Central memory CD8-positive, alpha-beta T cell (primary cell): ENCODE measurements around the gene GSK3B.

ENCODE experiments used
- ATAC-seq: fragments of 150-1000 bp; cut with Tn5 transposase; replicated peaks from 2 replicates; pipeline ENCODE4 v1.10.0; 2022; ENCODE audit warnings: mild to moderate bottlenecking, moderate FRiP score, moderate number of reproducible peaks; ENCODE audit not compliant: poor library complexity, severe bottlenecking; ENCODE audit errors: extremely low read depth
- DNase-seq, 2 donors: peaks; one replicate each; pipeline ENCODE4 v3.0.0; 2021; ENCODE audit warnings: low spot score in 2 of 2
- H3K27ac Mint-ChIP-seq: one replicate; pipeline ENCODE4 v1.8.0; 2022; ENCODE audit warnings: low read depth, mild to moderate bottlenecking, moderate library complexity, mixed read lengths
- H3K27me3 Mint-ChIP-seq: one replicate; pipeline ENCODE4 v1.8.0; 2022; ENCODE audit warnings: mixed read lengths
- H3K36me3 Mint-ChIP-seq: one replicate; pipeline ENCODE4 v1.8.0; 2022; ENCODE audit warnings: mild to moderate bottlenecking, moderate library complexity, mixed read lengths; ENCODE audit not compliant: insufficient read depth
- H3K4me1 Mint-ChIP-seq: one replicate; pipeline ENCODE4 v1.8.0; 2022; ENCODE audit warnings: mixed read lengths
- H3K4me3 Mint-ChIP-seq: one replicate; pipeline ENCODE4 v1.8.0; 2022; ENCODE audit warnings: mild to moderate bottlenecking, moderate library complexity, mixed read lengths
- H3K9me3 Mint-ChIP-seq: one replicate; pipeline ENCODE4 v1.8.0; 2022; ENCODE audit warnings: mixed read lengths

GSK3B gene

DNA sequence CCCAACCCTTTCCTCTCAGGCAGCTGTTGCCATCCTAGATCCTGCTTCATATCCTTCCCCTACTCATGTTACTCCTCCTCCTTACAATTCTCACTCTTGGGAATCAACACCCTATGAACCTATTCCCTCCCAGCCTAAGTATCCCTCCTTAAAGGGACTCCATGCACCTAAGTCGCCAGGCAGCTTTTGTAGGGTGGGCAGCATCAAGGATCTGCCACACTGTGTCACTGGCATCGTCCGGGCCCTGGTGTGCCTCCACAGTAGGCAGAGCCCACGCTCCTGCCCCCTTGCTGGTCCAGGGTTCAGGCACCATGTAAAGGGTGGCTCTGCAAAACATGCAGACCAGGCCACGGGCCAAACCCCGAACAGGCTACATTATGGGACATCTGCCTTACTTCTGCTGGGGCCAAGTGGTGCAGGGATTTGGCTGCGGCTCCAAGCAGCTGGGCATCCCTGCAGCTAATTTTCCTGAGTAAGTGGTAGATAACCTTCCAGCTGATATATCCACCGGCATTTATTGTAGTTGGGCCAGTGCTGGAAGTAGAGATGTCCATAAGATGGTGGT is 53.4 kb downstream of the GSK3B start:
- Mint-ChIP-seq H3K27me3 (no peaks in the 10 kb centered on the region), H3K4me1 (peaks cover 37% of the 10 kb centered on the region), H3K4me3 (no peak overlapping the region), H3K27ac (no peak overlapping the region), H3K36me3 (peaks cover 3% of the 10 kb centered on the region), H3K9me3 (peaks cover 42% of the 10 kb centered on the region)
- DNase-seq: no peak
- ATAC-seq: no peak

- no peak for ATAC-seq
- H3K4me1 Mint-ChIP-seq: peaks cover 30% of the 10 kb centered on the region
- H3K27me3 Mint-ChIP-seq: no peaks in the 10 kb centered on the region
- DNase-seq: no peak
- H3K9me3 Mint-ChIP-seq: peaks cover 34% of the 10 kb centered on the region
- H3K27ac Mint-ChIP-seq: no peak overlapping the region
- peaks cover 3% of the 10 kb centered on the region for H3K36me3 Mint-ChIP-seq
- no peak overlapping the region for H3K4me3 Mint-ChIP-seq
Observed at GRCh38 chr3:120039642-120040610, 54.3 kb downstream of the GSK3B start.

DNA sequence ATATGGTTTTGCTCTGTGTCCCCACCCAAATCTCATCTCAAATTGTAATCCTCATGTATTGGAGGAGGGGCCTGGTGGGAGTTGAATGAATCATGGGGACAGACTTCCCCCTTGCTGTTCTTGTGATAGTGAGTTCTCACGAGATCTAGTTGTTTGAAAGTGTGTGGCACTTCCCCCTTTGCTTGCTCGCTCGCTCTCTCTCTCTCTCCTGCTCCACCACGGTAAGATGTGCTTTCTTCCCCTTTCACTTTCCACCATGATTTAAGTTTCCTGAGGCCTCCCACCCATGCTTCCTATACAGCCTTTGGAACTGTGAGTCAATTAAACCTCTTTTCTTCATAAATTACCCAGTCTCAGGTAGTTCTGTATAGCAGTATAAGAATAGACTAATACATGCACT is 60.7 kb downstream of the GSK3B start:
- H3K4me1 Mint-ChIP-seq: peaks cover 47% of the 10 kb centered on the region
- H3K9me3 Mint-ChIP-seq: peaks cover 5% of the 10 kb centered on the region
- DNase-seq: no peak
- ATAC-seq: no peak
- H3K27me3 Mint-ChIP-seq: no peaks in the 10 kb centered on the region
- no peak overlapping the region for H3K27ac Mint-ChIP-seq
- H3K4me3 Mint-ChIP-seq: no peak overlapping the region
- peaks cover 2% of the 10 kb centered on the region for H3K36me3 Mint-ChIP-seq

DNA sequence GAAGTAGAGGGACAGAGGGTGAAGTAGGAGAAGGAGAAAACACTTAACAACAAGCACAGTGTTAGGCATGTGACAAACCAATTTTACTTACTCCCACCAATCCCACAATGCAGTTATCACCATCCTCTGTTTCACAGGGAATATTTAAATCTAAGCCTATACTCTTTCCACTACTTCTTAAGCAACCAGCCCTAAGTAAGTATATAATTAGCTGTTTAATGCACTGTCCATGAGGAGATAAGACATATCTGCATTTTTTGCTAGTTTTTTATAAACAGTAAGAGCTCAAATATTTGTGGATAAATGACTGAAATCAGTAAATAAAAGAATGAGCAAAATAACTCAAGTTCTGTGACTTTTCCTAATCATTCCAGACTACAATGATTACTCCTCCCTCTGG is 62.7 kb downstream of the GSK3B start:
- no peak overlapping the region for H3K27ac Mint-ChIP-seq
- DNase-seq: no peak
- ATAC-seq: no peak
- H3K36me3 Mint-ChIP-seq: peaks cover 2% of the 10 kb centered on the region
- no peaks in the 10 kb centered on the region for H3K27me3 Mint-ChIP-seq
- peaks cover 5% of the 10 kb centered on the region for H3K9me3 Mint-ChIP-seq
- peaks cover 54% of the 10 kb centered on the region for H3K4me1 Mint-ChIP-seq
- H3K4me3 Mint-ChIP-seq: no peak overlapping the region

- Mint-ChIP-seq H3K4me1 (peaks cover 72% of the 10 kb centered on the region), H3K36me3 (peaks cover 2% of the 10 kb centered on the region), H3K9me3 (peaks cover 5% of the 10 kb centered on the region), H3K4me3 (no peak overlapping the region), H3K27ac (no peak overlapping the region), H3K27me3 (no peaks in the 10 kb centered on the region)
- ATAC-seq: no peak
- DNase-seq: no peak
Observed at GRCh38 chr3:120029749-120030148, 64.5 kb downstream of the GSK3B start.

DNA sequence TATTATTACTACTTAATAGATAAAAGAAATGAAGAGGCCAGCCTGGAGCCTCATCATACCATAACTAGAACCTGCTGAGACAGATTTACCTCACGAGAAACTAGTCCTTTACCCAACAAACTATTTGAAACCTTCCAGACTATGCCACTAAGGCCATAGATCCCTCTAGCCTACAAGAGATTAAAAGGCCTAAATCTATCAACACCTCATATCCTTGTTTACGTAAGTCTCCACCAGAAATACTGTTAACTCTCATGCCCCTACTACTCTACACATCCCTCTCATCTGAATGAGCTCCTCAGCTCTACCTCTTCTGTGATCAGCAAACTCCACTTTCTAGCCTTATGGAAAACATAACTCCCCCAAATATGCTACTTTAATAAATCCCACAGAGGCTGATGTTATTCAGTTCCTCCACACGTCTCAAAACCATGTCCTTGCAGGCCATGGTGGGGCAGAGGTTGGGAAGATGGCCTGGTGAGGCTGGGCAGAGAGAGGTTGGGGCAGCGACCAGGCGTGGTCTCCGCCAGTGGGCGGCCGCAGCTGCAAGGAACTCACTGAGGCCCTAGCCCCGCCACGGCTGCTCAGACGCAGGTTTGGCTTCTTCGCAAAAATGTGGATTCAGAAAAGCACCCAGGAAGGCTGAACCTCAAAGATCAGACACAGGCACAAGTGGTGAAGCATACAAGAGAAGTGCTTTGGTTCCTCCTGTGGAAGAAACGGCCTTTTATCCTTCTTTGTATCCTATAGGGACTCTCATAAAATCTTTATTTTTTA is 65.8 kb downstream of the GSK3B start:
- peaks cover 2% of the 10 kb centered on the region for H3K36me3 Mint-ChIP-seq
- ATAC-seq: no peak
- H3K27me3 Mint-ChIP-seq: no peaks in the 10 kb centered on the region
- H3K4me1 Mint-ChIP-seq: peaks cover 74% of the 10 kb centered on the region
- DNase-seq: no peak
- no peak overlapping the region for H3K4me3 Mint-ChIP-seq
- peaks cover under 1% of the 10 kb centered on the region for H3K9me3 Mint-ChIP-seq
- no peak overlapping the region for H3K27ac Mint-ChIP-seq

- DNase-seq (no peak), ATAC-seq (no peak)
- Mint-ChIP-seq H3K27me3 (no peaks in the 10 kb centered on the region), H3K4me3 (no peak overlapping the region), H3K36me3 (no peaks in the 10 kb centered on the region), H3K27ac (no peak overlapping the region), H3K4me1 (peaks cover 74% of the 10 kb centered on the region), H3K9me3 (no peaks in the 10 kb centered on the region)
Observed at GRCh38 chr3:120027226-120027625, 67.0 kb downstream of the GSK3B start.

DNA sequence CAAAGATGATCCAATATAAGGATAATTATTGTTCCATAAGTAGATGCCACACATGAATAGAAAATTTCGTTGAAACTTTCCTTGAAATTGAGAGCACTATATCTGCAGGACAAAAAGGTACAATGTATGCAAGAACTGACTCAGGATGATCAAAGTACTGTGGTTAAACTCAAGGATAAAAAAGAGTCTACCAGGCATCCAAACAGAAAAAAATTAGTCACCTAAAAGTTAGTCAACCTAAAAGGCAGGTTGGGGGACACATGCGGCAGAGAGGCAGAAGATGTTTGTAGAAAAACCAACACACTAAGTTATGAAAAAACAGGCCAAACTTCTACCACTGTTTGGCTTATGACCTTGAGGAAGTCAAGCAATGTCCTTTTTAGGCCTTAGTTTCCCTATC is 68.7 kb downstream of the GSK3B start:
- Mint-ChIP-seq H3K4me3 (no peak overlapping the region), H3K27me3 (no peaks in the 10 kb centered on the region), H3K9me3 (no peaks in the 10 kb centered on the region), H3K36me3 (peaks cover 3% of the 10 kb centered on the region), H3K27ac (no peak overlapping the region), H3K4me1 (peaks cover 77% of the 10 kb centered on the region)
- ATAC-seq: no peak
- no peak for DNase-seq

DNA sequence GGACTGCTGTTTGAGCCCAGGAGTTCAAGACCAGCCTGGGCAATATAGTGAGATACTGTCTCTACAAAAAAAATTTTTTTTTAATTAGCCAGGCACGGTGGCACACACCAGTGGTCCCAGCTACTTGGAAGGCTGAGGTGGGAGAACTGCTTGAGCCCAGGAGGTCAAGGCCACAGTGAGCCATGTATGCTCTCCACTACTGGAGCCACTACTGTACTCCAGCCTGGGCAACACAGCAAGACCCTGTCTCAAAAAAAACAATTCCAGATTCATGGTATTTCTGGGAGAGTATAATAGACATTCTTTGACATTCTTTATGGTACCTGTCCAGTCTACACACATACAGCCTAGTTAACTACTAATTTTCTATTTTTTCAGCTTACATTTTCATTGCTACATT is 70.1 kb downstream of the GSK3B start:
- ATAC-seq (no peak), DNase-seq (no peak)
- peaks cover 3% of the 10 kb centered on the region for H3K36me3 Mint-ChIP-seq
- no peak overlapping the region for H3K27ac Mint-ChIP-seq
- no peaks in the 10 kb centered on the region for H3K27me3 Mint-ChIP-seq
- no peak overlapping the region for H3K4me3 Mint-ChIP-seq
- peaks cover 73% of the 10 kb centered on the region for H3K4me1 Mint-ChIP-seq
- no peaks in the 10 kb centered on the region for H3K9me3 Mint-ChIP-seq

- no peak overlapping the region for H3K4me3 Mint-ChIP-seq
- no peaks in the 10 kb centered on the region for H3K9me3 Mint-ChIP-seq
- no peak overlapping the region for H3K27ac Mint-ChIP-seq
- H3K4me1 Mint-ChIP-seq: peaks cover 69% of the 10 kb centered on the region
- H3K27me3 Mint-ChIP-seq: no peaks in the 10 kb centered on the region
- DNase-seq (no peak), ATAC-seq (no peak)
- H3K36me3 Mint-ChIP-seq: peaks cover 3% of the 10 kb centered on the region
Observed at GRCh38 chr3:120022729-120023128, 71.5 kb downstream of the GSK3B start.

DNA sequence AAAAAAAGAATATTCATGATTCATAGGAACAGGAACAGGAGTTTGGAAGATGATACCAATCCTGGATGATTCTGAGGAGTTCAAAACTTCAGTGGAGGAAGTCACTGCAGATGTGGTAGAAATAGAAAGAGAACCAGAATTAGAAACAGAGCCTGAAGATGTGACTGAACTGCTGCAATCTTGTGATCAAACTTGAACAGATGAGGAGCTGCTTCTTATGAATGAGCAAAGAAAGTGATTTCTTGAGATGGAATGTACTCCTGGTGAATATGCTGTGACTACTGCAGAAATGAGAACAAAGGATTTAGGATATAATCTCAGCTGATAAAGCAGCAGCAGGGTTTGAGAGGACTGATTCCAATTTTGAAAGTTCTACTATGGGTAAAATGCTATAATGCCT is 72.7 kb downstream of the GSK3B start:
- H3K9me3 Mint-ChIP-seq: no peaks in the 10 kb centered on the region
- no peak overlapping the region for H3K4me3 Mint-ChIP-seq
- H3K27ac Mint-ChIP-seq: no peak overlapping the region
- no peaks in the 10 kb centered on the region for H3K27me3 Mint-ChIP-seq
- peaks cover 74% of the 10 kb centered on the region for H3K4me1 Mint-ChIP-seq
- H3K36me3 Mint-ChIP-seq: peaks cover 3% of the 10 kb centered on the region
- DNase-seq: no peak
- ATAC-seq: no peak

DNA sequence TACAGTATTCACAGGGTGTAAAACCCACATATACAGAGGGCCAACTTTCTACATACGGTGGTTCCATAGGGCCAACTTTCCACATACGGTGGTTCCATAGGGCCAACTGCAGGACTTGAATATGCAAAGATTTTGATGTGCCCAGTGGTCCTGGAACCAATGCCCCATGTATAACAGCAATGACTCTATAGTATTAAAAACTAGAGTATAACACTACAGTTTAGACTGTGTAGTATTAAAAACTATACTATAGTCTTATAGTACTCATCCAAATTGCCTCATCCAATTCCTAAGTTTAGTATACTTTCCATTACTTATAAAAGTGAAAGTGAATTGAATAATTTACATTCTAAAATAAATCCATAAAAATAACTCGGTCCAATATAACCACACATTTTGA is 75.9 kb downstream of the GSK3B start:
- no peak for ATAC-seq
- no peak for DNase-seq
- Mint-ChIP-seq H3K36me3 (peaks cover 5% of the 10 kb centered on the region), H3K9me3 (no peaks in the 10 kb centered on the region), H3K4me1 (peaks cover 72% of the 10 kb centered on the region), H3K27me3 (no peaks in the 10 kb centered on the region), H3K27ac (no peak overlapping the region), H3K4me3 (no peak overlapping the region)
